HUES64 (cell line): ENCODE results near the gene MARCHF5.

Experiments
- H3K27ac ChIP-seq: 2 replicates; pipeline ENCODE4 v1.7.0; 2013; ENCODE audit warnings: low read depth, low read length, inconsistent platforms
- H3K27me3 ChIP-seq: 2 replicates; pipeline ENCODE4 v1.6.1; 2013; ENCODE audit warnings: mild to moderate bottlenecking, low read length; ENCODE audit not compliant: insufficient read depth
- H3K36me3 ChIP-seq: 2 replicates; pipeline ENCODE4 v1.6.1; 2013; ENCODE audit warnings: mild to moderate bottlenecking, low read length; ENCODE audit not compliant: insufficient read depth
- H3K4me1 ChIP-seq: 2 replicates; pipeline ENCODE4 v1.6.1; 2013; ENCODE audit warnings: mild to moderate bottlenecking, low read length, moderate library complexity; ENCODE audit not compliant: insufficient read depth
- H3K4me3 ChIP-seq: 2 replicates; pipeline ENCODE4 v1.5.1; 2013; ENCODE audit warnings: mild to moderate bottlenecking, low read length, moderate library complexity
- H3K9ac ChIP-seq: 2 replicates; pipeline ENCODE4 v1.6.1; 2013; ENCODE audit warnings: mild to moderate bottlenecking, low read depth, low read length
- H3K9me3 ChIP-seq: 2 replicates; pipeline ENCODE4 v1.6.1; 2013; ENCODE audit warnings: low read depth, low read length; ENCODE audit not compliant: insufficient read depth
- WGBS: fragments of 150-250, 120-280 bp; methylation state at CpG from one replicate; pipeline ENCODE4 v1.1.7; 2013; ENCODE audit warnings: missing lambda C conversion rate; 5-methylcytosine and 5-hydroxymethylcytosine counted together

Gene MARCHF5

GRCh38 chr10:92274071-92274470, 16.9 kb upstream of the MARCHF5 start:
- H3K27me3 ChIP-seq = no peaks in the 10 kb centered on the region
- H3K4me1 ChIP-seq = no peaks in the 10 kb centered on the region
- no peaks in the 10 kb centered on the region for H3K36me3 ChIP-seq
- no peak overlapping the region for H3K4me3 ChIP-seq
- WGBS = 93% methylated on average over 3 of the region's 3 CpGs
- no peaks in the 10 kb centered on the region for H3K9me3 ChIP-seq
- H3K9ac ChIP-seq = no peak overlapping the region
- H3K27ac ChIP-seq = no peak overlapping the region

DNA sequence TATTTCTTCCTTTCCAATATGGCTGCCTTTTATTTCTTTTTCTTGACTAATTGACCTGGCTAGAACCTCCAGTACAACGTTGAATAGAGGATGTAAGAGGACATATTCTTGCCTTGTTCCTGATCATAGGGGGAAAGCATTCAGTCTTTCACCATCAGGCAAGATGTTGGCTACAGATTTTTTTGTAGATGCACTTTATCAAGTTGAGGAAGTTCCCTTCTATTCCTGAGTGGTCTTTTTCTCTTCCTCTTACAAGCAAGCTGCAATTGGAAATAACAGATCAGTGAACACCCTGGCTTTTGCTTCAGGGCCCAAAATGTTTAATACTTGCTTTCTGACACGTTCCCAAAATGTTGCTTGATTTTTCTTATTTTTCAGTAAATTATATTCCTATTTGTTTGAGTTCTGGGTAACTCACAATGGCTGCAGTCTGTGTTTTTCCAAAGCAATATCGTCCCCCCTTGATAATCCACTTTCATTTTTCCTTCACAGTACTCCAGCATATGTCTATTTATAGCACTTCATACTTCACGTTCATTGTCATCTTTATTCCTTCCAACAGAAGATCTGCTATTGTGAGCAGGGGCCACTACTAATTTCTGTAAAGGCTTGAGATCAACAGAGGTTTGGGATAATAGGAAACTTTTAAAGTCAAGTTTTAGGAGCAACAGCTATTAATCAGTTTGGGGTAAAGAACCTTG, 11.8 kb upstream of the MARCHF5 start:
- whole genome bisulfite sequencing = 93% methylated on average over 4 of the region's 4 CpGs
- H3K9ac ChIP-seq = no peak overlapping the region
- no peaks in the 10 kb centered on the region for H3K9me3 ChIP-seq
- no peak overlapping the region for H3K4me3 ChIP-seq
- H3K27ac ChIP-seq = no peak overlapping the region
- H3K27me3 ChIP-seq = no peaks in the 10 kb centered on the region
- H3K4me1 ChIP-seq = no peaks in the 10 kb centered on the region
- H3K36me3 ChIP-seq = no peaks in the 10 kb centered on the region

- Histone ChIP-seq H3K27ac (no peak overlapping the region), H3K4me3 (no peak overlapping the region), H3K27me3 (no peaks in the 10 kb centered on the region), H3K9me3 (no peaks in the 10 kb centered on the region), H3K36me3 (no peaks in the 10 kb centered on the region), H3K4me1 (no peaks in the 10 kb centered on the region), H3K9ac (no peak overlapping the region)
- 93% methylated on average over 10 of the region's 10 CpGs for WGBS
Observed at GRCh38 chr10:92284112-92284704, 6.8 kb upstream of the MARCHF5 start.

DNA sequence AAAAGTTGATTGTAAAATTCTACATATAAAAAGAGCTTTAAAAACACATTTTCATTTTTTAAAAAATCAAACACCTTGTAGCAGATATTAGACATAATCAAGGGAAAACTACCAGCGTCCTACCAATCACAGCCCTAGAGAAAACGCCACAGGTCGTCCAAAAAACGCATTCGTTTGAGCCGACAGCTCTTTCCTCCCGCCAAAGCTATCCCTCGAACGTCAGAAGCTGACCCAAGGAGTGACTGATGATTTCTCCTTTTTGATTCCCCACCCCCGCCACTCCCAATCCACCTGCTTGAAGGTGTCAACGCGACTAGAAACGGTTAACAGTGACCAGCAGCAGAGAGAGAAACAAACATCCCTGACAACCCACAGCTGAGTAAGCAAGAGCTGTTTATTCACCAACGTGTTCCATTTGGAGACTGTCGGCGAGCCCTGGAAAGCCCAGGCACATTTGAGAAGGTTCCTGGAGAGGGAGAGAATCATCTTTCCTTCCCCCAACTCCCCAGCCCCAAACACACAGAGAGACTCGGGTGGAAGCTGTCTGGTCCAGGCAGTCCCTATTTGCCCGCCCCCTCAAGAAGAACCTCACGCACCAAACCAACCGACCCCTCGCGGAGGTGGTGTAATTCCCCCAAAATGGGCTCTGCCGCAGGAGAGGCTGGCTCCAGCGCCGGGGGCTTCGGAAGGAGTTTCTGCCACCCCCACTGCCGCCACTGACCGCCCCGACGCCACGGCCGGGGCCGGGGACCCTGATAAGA, 711 bp upstream of the MARCHF5 start:
- under 1% methylated on average over 33 of the region's 33 CpGs for WGBS
- H3K27ac ChIP-seq = peak overlapping the region; percentile 64; the same call in 1 of the 2 replicates

DNA sequence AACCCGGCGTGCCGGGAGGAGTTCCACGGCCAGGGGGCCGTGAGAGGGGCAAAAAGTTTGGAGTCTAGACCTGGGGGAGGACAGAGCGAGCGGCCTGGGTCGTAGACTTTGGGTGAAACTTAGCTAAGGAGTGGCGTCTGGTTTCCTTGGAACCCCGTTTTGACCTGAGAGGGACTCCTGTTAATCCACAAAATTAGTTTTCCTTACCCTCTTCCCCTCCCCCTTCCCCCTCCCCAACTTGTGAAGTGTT, 574 bp downstream of the MARCHF5 start:
- Histone ChIP-seq H3K36me3 (peaks cover 28% of the 10 kb centered on the region), H3K27ac (peak overlapping the region; percentile 87), H3K9ac (peak overlapping the region; percentile 96), H3K4me1 (0 out of 2 replicates have a peak, but pooled peaks cover 3% of the 10 kb centered on the region), H3K27me3 (no peaks in the 10 kb centered on the region), H3K9me3 (no peaks in the 10 kb centered on the region), H3K4me3 (peak overlapping the region; percentile 99)
- WGBS = 0% methylated on average over 10 of the region's 10 CpGs

More for the DNA sequence above, 711 bp upstream of the MARCHF5 start:
- H3K36me3 ChIP-seq = peaks cover 22% of the 10 kb centered on the region
- H3K4me1 ChIP-seq = 0 out of 2 replicates have a peak, but pooled peaks cover 3% of the 10 kb centered on the region
- peak overlapping the region; percentile 99 for H3K4me3 ChIP-seq
- no peaks in the 10 kb centered on the region for H3K27me3 ChIP-seq
- H3K9me3 ChIP-seq = no peaks in the 10 kb centered on the region
- peak overlapping the region; percentile 72 for H3K9ac ChIP-seq

GRCh38 chr10:92291921-92292845, 1.2 kb downstream of the MARCHF5 start:
- peaks cover 32% of the 10 kb centered on the region for H3K36me3 ChIP-seq
- no peaks in the 10 kb centered on the region for H3K27me3 ChIP-seq
- 2% methylated on average over 14 of the region's 17 CpGs for WGBS
- H3K27ac ChIP-seq = no peak overlapping the region
- peak overlapping the region; percentile 96; the same call in 1 of the 2 replicates for H3K9ac ChIP-seq
- H3K4me1 ChIP-seq = 0 out of 2 replicates have a peak, but pooled peaks cover 3% of the 10 kb centered on the region
- H3K4me3 ChIP-seq = peak overlapping the region; percentile 99
- H3K9me3 ChIP-seq = no peaks in the 10 kb centered on the region

DNA sequence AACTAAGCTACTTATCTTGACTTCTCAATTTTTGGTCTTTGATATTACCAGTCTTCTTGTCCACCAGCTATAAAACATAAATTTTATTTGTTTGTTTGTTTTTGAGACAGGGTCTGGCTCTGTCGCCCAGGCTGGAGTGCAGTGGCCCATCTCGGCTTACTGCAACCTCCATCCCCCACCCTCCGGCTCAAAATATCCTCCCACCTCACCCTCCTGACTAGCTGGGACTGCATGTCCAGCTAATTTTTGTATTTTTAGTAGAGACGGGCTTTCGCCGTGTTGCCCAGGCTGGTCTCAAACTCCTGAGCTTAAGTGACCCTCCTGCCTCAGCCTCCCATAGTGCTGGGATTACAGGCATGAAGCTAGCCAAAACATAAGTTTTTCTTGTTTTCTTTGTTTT, 7.5 kb downstream of the MARCHF5 start:
- Histone ChIP-seq H3K4me3 (no peak overlapping the region), H3K27ac (no peak overlapping the region), H3K4me1 (peaks cover 10% of the 10 kb centered on the region), H3K27me3 (no peaks in the 10 kb centered on the region), H3K9me3 (no peaks in the 10 kb centered on the region), H3K36me3 (peaks cover 30% of the 10 kb centered on the region), H3K9ac (no peak overlapping the region)
- WGBS = 93% methylated on average over 6 of the region's 6 CpGs

- Histone ChIP-seq H3K9ac (no peak overlapping the region), H3K4me1 (peaks cover 33% of the 10 kb centered on the region), H3K27me3 (no peaks in the 10 kb centered on the region), H3K4me3 (no peak overlapping the region), H3K9me3 (no peaks in the 10 kb centered on the region), H3K36me3 (peaks cover 4% of the 10 kb centered on the region; the same call in 1 of the 2 replicates), H3K27ac (no peak overlapping the region)
Observed at GRCh38 chr10:92303096-92303495, 12.1 kb downstream of the MARCHF5 start.

DNA sequence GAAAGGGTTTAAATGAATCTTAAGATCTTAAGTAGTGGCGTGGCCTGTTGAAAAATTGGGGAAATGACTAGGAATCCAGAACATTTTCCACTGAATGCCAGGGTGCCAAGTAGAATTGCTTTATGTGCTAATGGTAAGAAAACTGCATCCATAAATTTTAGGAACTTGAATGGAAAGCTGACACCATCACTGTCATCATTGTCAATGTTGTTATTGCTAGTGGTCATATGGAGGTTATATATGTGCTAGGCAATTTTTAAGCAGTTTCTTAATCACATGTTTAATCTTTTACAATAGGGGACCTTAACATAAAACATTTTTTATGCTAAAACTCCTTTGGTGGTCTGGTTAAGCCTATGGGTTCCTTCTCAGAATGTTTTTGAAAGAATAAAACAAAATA, 13.1 kb downstream of the MARCHF5 start:
- Histone ChIP-seq H3K36me3 (peaks cover 4% of the 10 kb centered on the region; the same call in 1 of the 2 replicates), H3K4me3 (no peak overlapping the region), H3K27me3 (no peaks in the 10 kb centered on the region), H3K9me3 (no peaks in the 10 kb centered on the region), H3K9ac (no peak overlapping the region), H3K4me1 (peaks cover 33% of the 10 kb centered on the region), H3K27ac (no peak overlapping the region)
- WGBS = 87% methylated on average over 1 of the region's 1 CpG

GRCh38 chr10:92305133-92306072, 14.4 kb downstream of the MARCHF5 start:
- Histone ChIP-seq H3K9me3 (no peaks in the 10 kb centered on the region), H3K36me3 (peaks cover 4% of the 10 kb centered on the region; the same call in 1 of the 2 replicates), H3K4me3 (no peak overlapping the region), H3K27ac (peak overlapping the region; percentile 72), H3K4me1 (peaks cover 33% of the 10 kb centered on the region), H3K27me3 (no peaks in the 10 kb centered on the region), H3K9ac (no peak overlapping the region; the same call in 1 of the 2 replicates)
- 56% methylated on average over 13 of the region's 13 CpGs for WGBS
